AML-193 (cell line): ENCODE results near the gene NUTM2E.
"Not testable (repeated sequence)": the region's sequence is repeated elsewhere in the genome, so short reads cannot be mapped to it uniquely, and the experiment has no call there.

Source experiments
- DNase-seq, 2 experiments: peaks; one replicate each; lab custom pipeline; 2025; lab: John Stamatoyannopoulos, UW

Gene NUTM2E

DNA sequence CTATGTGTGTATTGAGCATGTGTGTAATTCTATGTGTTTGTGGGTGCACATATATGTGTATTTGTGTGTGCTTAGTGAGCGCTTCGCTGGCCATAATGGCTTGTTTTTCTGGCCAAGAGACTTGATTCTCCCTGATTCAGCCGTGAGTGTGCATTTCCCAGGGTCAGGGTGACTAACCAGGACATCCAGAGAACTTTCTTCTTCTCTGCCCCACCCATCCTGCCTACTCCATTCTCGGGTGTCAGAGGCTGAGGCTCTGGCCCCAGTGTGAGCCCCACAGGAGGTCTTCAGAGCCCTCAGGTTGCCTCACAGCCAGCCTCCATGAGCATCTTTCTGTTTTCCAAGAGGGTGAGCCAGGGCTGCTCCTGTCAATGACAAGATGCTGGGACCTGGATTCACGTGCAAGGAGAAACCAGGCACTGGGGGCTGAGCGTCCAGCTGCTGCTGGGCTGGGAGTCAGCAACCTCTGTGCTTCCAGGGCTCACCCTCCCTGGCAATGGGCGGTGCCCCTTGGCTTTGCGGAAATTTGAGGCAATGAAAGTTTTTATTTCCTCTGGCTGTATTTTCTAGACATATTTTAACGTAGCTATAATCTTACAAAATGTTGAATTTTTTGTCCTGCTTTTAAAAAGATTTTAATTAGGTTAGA, 40.5 kb downstream of the NUTM2E start:
- not testable (repeated sequence) for DNase-seq

DNA sequence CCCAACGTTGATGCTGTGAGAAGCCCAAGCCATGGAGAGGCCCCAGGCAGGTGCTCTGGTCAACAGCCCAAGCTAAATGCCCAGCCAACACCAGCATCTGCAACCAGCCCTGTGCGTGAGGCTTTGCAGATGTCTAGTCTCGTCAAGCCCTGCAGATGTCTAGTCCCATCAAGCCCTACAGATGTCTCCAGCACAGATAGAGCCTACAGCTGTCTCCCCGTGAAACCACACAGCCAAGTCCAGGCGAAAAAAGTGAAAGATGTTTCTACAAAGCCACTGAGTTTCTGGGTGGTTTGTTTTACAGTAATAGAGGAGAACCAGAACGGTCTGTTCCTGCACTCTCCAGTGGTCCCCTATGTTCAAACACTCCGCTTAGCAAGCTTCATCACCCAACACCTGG, 41.5 kb downstream of the NUTM2E start:
- DNase-seq = not testable (repeated sequence)

DNA sequence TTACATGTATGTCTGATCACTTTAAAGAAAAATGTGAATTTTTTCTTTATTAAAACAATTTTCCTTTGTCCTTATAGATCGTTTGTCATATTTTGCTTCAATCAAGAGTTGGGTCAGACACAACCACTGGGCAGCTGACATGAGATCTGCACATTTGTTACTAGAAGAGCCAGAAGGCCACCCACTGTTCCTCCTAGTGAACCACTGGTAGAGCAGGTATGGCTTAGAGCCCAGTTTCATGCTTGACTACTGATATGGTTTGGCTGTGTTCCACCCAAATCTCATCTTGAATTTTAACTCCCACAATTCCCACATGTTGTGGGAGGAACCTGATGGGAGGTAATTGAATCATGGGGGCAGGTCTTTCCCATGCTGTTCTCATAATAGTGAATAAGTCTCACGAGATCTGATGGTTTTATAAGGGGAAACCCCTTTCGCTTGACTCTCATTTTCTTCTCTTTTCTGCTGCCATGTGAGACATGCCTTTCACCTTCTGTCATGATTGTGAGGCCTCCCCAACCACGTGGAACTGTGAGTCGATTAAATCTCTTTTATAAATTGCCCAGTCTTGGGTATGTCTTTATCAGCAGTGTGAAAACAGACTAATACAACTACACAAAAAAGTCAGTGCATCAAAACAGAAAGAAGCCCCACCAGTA, 43.0 kb downstream of the NUTM2E start:
- not testable (repeated sequence) for DNase-seq

DNA sequence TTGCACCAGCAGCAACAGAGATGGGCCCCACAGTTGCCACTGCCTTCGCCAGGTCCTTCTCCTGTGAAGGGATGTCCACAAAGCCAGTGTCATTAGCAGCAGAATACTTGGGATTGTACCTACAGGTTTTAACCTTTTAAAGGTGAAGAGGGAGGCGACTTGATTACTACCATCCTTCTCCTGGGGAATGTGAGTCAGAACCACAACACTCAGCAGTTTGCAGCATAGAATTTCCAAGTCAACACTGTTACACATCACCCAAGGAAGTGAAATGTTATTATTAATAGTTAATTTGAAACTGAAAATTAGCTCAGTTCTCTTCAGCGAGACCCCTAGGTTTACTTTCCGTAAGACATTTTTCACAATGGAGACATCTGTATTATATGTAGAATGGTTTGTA, 45.2 kb downstream of the NUTM2E start:
- not testable (repeated sequence) for DNase-seq
